Pulmonary artery endothelial cell (primary cell): ENCODE data around the gene RNF32. TPM values are rescaled to one million over a fixed set of nuclear protein-coding genes. Genes with fewer than 3 reads are reported as not detected.
"Not testable (repeated sequence)": the region's sequence is repeated elsewhere in the genome, so short reads cannot be mapped to it uniquely, and the experiment has no call there.

Experiments used
- DNase-seq: peaks from one replicate; pipeline ENCODE4 v3.0.0-alpha.2; 2011; ENCODE audit warnings: low read depth, low spot score
- total RNA-seq: library from RNA; depleted of rRNA; stranded (reverse); fragments of >200 nt; gene quantifications from 2 replicates; pipeline ENCODE4 v1.2.3, GENCODE V29; 2014

The RNF32 gene
- total RNA-seq, 1 donor from 2014 or later: 0.33 TPM

DNA sequence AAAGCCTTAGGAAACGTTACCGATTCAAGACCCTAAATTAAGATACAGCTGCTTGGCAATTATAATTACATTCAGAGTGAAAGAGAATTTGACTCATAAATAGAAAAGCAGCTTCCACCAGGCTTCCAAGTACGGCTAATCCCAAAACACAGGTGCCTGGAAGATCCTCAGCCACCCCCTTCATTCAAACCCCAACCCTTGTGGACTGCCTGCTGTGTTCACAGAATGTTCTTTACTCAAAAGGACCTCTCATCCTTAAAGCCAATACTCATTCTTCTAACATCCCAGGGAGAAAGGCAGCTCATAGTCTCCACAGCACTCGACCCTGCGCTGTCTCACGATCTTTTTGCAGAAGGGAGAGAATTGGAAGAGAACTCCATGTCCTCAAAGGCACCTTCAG is 32.9 kb downstream of the RNF32 start:
- no peak for DNase-seq

- DNase-seq: no peak
Observed at GRCh38 chr7:156673902-156674301, 33.3 kb downstream of the RNF32 start.

GRCh38 chr7:156675721-156676120 is 35.1 kb downstream of the RNF32 start:
- no peak for DNase-seq

DNA sequence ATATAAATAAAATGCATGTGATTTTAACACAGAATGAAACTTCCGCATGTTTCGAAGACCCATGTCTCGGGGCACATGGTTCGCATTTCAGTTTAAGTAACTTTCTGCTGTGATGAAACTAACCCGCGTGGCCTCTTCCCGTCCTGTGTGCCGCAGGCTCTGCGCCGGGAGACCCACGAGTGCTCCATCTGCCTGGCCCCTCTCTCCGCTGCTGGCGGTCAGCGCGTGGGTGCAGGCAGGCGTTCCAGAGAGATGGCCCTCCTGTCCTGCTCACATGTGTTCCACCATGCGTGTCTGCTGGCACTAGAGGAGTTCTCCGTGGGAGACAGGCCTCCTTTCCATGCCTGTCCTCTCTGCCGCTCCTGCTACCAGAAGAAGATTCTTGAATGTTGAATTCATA is 35.7 kb downstream of the RNF32 start:
- no peak for DNase-seq

GRCh38 chr7:156677374-156678054 is 36.9 kb downstream of the RNF32 start:
- no peak for DNase-seq

GRCh38 chr7:156680281-156680680 is 39.7 kb downstream of the RNF32 start:
- no peak for DNase-seq

- no peak for DNase-seq
Observed at GRCh38 chr7:156682928-156683327, 42.4 kb downstream of the RNF32 start.

- no peak for DNase-seq
Observed at GRCh38 chr7:156684251-156684650, 43.7 kb downstream of the RNF32 start.

- no peak for DNase-seq
Observed at GRCh38 chr7:156684661-156685060, 44.1 kb downstream of the RNF32 start.

DNA sequence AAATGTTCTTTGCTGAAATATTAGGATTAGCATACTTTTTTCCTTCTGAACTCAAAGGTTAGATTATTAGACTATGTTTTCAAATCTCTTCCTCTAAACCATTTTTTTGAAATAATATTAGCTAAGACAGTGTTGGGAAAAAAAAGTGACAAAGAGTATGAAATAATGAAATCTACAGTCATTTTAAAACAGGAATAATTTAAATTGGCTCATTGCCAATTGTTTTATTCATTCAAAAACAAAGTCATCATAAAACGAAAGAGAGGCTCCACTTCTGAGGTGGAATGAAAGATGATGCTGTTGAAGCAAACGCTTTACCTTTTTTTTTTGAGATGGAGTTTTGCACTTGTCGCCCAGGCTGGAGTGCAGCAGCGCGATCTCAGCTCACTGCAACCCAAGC is 51.2 kb downstream of the RNF32 start:
- no peak for DNase-seq

DNA sequence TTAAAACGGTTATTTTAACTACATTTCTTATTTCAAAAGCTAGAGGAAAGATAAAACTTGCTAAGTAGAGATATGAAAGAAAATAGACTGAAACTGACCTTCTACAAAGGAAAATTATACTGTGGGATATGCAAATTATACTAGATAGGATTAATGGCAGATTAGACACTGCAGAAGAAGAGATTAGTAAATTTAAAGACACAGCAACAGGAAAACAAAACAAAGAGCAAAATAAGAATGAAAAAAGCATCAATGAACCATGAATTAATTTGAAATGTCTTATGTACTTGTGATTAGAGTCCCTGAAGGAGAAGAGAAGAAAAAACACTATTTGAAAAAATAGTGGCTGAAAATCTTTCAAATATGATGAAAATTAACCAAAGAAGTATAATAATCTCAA is 52.3 kb downstream of the RNF32 start:
- no peak for DNase-seq

DNA sequence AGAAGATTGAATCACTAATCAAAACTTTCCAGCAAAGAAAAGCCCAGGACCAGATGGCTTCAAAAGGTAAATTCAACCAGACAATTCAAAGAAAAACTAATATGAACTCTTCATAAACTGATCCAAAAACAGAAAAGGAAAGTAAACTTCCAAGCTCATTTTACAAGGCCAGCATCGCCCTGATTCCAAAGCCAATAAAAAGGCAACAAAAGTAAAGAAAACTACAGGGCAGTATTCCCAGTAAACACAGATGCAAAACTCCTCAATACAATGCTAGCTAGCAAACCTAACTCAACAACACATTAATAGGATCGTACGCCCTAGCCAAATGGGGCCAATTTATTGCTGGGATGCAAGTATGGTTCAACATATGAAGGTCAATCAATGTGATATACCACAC is 53.1 kb downstream of the RNF32 start:
- no peak for DNase-seq

DNA sequence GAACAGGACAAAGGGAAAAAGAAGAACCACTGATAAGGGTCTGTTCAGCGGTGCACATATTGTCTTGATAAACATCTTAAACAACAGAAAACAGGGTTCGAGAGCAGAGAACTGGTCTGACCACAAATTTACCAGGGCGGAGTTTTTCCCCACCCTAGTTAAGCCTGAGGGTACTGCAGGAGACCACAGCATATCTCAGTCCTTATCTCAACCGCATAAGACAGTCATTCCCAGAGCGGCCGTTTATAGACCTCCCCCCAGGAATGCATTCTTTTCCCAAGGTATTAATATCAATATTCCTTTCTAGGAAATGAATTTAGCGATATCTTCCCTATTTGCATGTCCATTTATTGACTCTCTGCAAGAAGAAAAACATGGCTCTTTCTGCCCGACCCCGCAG is 56.7 kb downstream of the RNF32 start:
- not testable (repeated sequence) for DNase-seq

- DNase-seq: not testable (repeated sequence)
Observed at GRCh38 chr7:156698512-156698911, 57.9 kb downstream of the RNF32 start.

DNA sequence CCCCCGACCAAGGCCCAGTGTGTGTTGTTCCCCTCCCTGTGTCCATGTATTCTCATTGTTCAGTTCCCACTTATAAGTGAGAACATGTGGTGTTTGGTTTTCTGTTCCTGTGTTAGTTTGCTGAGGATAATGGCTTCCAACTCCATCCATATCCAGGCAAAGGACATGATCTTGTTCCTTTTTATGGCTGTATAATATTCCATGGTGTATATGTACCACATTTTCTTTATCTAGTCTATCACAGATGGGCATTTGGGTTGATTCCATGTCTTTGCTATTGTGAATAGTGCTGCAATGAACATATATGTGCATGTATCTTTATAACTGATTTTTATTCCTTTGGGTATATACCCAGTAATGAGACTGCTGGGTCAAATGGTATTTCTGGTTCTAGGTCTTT is 61.2 kb downstream of the RNF32 start:
- DNase-seq: not testable (repeated sequence)

- DNase-seq: no peak
Observed at GRCh38 chr7:156702399-156702798, 61.8 kb downstream of the RNF32 start.

DNA sequence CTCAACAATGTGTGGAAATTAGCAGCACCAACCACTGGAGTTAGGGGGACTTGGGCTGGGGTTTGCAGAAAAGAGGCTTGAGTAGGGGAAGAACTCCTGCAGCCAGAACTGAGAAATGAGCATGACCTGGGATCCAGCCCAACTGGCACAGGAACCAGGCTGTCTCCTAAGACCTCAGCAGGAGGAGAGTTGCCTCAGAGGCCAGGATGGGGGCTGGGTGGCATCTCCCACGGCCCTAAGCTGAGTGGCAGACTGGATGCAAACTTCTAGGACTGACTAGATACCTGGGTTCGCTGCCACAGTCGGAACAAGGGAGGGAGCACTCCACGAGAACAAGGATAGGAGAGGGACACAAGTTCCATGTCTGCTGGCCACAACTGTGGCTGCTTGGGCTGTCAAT is 62.6 kb downstream of the RNF32 start:
- no peak for DNase-seq

GRCh38 chr7:156703773-156704482 is 63.4 kb downstream of the RNF32 start:
- DNase-seq: no peak

- DNase-seq: no peak
Observed at GRCh38 chr7:156722043-156722826, 81.7 kb downstream of the RNF32 start.

- DNase-seq: no peak
Observed at GRCh38 chr7:156725073-156725472, 84.5 kb downstream of the RNF32 start.

- DNase-seq: no peak
Observed at GRCh38 chr7:156725936-156726335, 85.4 kb downstream of the RNF32 start.
